Right ventricle myocardium inferior (tissue), 1 donor: Measurements from ENCODE around the gene WIPF1. TPM values are rescaled to one million over a fixed set of nuclear protein-coding genes. Genes with fewer than 3 reads are reported as not detected.
"Not testable (repeated sequence)": the region's sequence is repeated elsewhere in the genome, so short reads cannot be mapped to it uniquely, and the experiment has no call there.

ENCODE experiments used
- ATAC-seq: fragments of 200-7000 bp; cut with Tn5 transposase; one replicate; pipeline ENCODE4 v1.9.1; 2020; ENCODE audit warnings: mild to moderate bottlenecking, moderate library complexity
- DNase-seq: peaks from one replicate; pipeline ENCODE4 v3.0.0; 2021; ENCODE audit errors: missing footprints
- intact Hi-C: fragments of 100-400 bp; cut with DNase I; formaldehyde crosslinking; loops from one replicate; pipeline ENCODE4 v1.11.0; 2022
- total RNA-seq: library from RNA; stranded (reverse); fragmentation: NEBNext Ultra II Directional; extraction: Animal tissue kit (Norgen Biotek cat#: 25700); gene quantifications from one replicate; pipeline ENCODE4 v1.2.1, GENCODE V29; 2021
- donor health status: DM: no; HTN: yes; CAD: no; lungs with severe emphysema.

WIPF1 gene
- total RNA-seq, 1 donor from 2014 or later = 19.4 TPM

GRCh38 chr2:174555998-174556397 is 41.6 kb downstream of the WIPF1 start:
- DNase-seq = no peak
- intact Hi-C loops = no loop called here
- no peak for ATAC-seq

- DNase-seq (no peak), ATAC-seq (no peak)
- intact Hi-C loops = no loop called here
These were observed 43.0 kb downstream of the WIPF1 start for GRCh38 chr2:174554529-174555150.

DNA sequence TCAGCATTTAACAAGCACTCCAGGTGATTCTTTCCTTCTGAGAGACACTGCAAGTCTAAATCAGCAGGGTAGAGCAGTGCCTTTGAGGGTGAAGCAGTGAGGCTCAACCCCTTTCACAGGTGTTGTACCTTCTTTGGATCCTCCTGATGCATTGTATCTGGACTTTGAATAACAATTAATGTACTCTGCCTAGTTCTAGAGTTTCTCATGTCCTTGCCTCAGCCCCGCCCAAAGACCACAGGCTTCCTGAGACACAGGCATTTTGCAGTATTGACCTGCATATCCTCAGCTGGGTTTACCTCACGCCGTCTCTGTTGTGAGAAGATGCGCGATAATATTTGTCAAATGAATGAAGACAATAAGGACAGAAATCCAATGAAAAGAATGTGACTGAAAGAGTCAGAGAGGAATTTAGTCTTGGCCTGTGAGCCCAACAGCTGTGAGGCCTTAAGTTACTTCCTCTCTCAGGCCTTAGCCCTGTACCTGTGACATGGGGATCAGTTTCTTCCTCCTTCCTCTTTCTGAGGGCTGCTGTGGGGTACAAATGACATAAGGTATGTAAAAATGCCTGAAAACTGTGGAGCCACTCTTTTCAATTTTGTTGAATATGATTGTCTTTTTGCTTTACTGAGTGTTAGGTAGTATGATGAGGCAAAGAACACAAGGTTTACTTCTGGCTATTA is 43.7 kb downstream of the WIPF1 start:
- intact Hi-C loops = no loop called here
- DNase-seq = no peak
- no peak for ATAC-seq

DNA sequence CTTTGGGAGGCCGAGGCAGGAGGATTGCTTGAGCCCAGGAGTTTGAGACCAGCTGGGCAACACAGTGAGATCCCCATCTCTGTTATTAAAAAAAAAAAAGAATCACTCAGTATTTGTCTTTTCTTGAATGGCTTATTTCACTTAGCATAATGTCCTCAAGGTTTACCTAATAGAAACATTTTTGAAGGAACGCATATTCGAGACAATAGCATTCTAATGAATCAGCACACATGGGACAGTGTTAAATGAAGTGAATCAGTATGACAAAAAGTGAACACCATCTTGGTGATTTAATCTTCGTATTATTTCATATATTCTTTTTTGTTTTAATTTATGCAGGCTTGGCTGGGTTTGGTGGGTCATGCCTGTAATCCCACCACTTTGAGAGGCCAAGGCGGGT is 44.7 kb downstream of the WIPF1 start:
- intact Hi-C loops = no loop called here
- ATAC-seq (no peak), DNase-seq (no peak)

DNA sequence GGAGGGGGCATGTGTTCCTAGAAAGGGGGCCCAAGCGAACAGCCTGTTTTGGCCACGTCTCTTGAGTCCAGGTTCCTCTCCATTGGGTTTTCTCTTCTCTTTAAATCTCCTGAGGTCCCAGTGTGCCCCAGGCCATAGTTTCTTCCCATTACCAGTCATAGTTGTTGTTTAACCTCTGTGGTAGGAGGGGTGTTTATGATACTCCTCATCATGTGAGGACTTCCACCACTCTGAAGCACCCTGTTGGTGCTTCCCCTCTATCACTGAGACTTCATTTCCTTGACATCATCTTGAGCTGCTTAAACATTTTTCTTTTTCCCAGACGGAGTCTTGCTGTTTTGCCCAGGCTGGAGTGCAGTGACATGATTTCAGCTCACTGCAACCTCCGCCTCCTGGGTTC is 45.9 kb downstream of the WIPF1 start:
- ATAC-seq = no peak
- no peak for DNase-seq
- intact Hi-C loops = no loop called here

GRCh38 chr2:174548646-174549045 is 49.0 kb downstream of the WIPF1 start:
- ATAC-seq, intact Hi-C loops, DNase-seq: not testable (repeated sequence)

GRCh38 chr2:174548021-174548420 is 49.6 kb downstream of the WIPF1 start:
- intact Hi-C loops, DNase-seq, ATAC-seq: not testable (repeated sequence)

DNA sequence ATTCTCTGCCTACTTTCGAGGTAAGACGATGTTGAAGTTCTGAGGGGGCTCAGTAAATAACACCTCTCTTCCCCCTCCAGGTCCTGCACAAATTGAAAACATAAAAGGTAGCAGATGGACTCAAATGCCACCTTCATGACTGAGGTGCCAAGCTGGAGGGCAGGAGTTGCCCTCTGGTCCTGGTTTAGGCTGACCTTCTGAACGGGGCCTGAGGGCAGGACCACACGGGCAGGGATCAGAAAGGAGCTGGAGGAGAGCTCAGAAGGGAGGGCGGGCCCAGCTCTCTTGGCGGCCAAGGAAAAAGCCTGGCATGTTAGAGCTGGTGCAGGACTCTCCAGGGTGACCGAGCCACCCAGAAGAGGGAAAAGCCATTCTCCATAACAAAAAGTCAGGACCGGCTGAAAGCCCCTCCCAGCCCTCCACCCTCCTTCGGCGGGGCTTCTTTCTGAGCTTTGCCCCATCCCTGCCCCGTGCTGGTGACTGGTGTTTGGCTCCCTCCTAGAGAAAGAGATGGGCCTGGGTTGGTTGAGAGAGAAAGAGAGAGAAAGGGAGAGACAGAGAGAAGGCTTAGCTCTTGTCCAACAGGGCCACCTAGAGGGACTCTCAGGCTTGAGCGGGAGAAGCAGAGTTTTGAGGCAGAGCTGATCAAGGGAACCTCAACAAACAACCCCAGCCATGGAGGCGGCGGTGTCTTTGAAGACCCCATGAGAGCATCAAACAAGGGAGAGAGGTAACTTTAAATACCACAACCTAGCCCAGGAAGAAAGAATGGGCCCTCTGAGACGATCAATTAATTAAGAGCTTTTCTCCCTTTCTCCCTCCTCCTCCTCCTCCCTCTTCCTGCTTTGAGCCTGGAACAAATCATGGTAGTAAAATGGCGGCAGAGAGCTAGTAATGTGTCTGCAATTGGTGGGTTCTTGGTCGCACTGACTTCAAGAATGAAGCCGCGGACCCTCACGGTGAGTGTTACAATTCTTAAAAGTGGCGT is 50.8 kb downstream of the WIPF1 start:
- ATAC-seq = peak; percentile 42
- intact Hi-C loops = no loop called here
- DNase-seq = no peak

DNA sequence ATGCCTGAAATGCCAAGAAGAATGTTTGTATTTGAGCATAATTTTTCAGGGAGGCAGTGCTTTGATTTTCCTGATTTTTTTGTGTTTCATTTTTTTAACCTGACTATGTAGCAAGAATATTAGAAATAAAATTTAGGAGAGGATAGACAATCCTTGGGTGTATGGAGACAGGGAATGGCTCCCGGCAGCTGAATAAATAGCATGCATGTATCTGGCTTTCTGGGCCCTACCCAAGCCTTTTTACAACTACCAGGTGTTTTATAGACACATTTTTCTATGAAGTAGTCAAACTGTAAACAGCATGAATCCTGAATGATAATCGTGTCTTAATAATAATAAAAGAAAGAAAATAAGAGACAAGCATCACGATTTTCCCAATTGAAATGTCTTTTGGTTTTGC is 52.4 kb downstream of the WIPF1 start:
- no peak for DNase-seq
- intact Hi-C loops = no loop called here
- no peak for ATAC-seq

DNA sequence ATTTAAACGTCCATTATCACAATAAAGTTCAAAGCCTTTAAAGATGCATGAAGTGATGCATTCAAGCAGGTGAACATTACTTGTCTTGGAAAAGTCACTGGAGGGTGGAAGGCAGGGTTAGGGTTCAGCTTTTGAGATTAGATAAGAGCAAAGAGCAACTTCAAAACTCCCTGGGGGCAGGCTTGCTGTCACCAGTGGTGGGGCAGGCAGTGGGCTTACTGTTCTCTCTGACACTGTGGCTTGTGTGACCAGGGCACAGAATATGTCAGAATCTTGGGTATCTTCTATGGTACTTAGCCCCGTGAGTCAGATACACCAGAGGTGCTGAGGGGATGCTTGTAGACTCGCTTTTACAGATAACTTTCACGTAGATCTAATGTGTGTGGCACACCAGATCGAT is 52.8 kb downstream of the WIPF1 start:
- ATAC-seq = no peak
- intact Hi-C loops = no loop called here
- DNase-seq = no peak

DNA sequence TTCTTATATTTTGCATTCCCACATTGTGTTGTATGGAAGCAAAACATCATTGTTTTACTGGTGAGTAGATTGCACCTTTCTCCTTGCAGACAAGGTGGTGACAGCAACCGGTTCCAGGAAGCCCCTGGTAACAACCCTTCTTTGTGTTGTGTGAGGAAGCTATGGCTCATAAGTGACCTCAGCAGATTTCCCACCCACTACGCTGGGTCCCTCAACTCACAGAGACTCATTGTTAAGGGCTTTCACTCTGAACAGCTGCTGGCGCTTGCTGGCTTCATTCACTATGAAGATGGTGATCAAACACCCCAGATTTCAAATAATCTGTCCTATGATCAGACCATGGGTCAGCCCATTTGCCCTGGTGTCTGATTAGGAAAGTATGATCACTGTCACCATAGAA is 53.4 kb downstream of the WIPF1 start:
- DNase-seq = no peak
- ATAC-seq = no peak
- intact Hi-C loops = no loop called here

DNA sequence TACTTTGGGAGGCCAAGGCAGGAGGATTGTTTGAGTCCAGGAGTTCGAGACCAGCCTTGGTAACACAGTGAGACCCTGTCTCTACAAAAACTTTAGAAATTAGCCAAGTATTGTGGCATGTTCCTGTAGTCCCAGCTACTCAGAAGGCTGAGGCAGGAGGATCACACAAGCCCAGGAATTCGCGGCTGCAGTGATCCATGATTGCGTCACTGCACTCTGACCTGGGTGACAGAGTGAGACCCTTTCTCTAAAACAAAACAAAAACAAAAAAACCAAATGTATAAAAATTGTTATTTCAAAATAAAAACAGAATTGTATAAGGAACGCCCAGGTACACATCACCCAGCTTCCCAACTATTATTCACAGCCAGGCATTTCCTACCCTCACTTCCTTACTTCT is 56.7 kb downstream of the WIPF1 start:
- no peak for DNase-seq
- ATAC-seq = no peak
- intact Hi-C loops = no loop called here

GRCh38 chr2:174535757-174536703 is 61.6 kb downstream of the WIPF1 start:
- DNase-seq (no peak), ATAC-seq (no peak)
- intact Hi-C loops = no loop called here

GRCh38 chr2:174535083-174535482 is 62.5 kb downstream of the WIPF1 start:
- DNase-seq = no peak
- ATAC-seq = no peak
- intact Hi-C loops = no loop called here

DNA sequence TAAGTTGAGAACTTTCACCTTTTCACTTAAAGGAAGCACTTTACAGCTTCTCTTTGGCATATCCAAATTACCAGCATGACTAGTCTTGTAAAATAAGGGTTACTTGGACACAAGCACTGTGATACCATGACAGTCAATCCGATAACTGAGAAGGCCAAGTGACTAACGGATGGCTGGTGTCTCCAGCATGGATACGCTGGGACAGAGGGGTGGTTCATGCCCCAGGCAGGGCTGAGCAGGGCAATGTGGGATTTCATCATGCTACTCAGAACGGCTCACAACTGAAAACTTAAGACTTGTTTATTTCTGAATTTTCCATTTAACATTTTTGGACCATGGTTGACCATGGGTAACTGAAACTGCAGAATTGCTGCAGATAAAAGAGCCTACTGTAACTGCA is 67.7 kb downstream of the WIPF1 start:
- intact Hi-C loops = no loop called here
- no peak for DNase-seq
- no peak for ATAC-seq

DNA sequence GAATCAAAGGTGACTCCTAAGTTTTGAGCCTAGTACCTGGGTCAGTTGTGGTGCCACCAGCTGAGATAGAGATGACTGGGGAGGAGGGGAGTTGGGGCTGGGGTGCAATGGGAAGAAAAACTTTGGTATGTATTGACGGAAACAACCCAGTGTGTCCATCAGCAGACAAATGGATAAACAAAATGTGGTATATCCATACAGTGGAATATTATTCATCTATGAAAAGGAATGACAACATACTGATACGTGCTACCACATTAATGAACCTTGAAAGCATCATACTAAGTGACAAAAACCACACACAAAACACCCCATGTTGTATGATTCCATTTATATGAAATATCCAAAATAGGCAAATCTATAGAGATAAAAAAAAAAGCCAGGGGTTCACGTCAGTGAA is 69.6 kb downstream of the WIPF1 start:
- intact Hi-C loops = no loop called here
- DNase-seq (no peak), ATAC-seq (no peak)

- no peak for DNase-seq
- intact Hi-C loops = no loop called here
- no peak for ATAC-seq
These were observed 70.4 kb downstream of the WIPF1 start for GRCh38 chr2:174527101-174527721.

DNA sequence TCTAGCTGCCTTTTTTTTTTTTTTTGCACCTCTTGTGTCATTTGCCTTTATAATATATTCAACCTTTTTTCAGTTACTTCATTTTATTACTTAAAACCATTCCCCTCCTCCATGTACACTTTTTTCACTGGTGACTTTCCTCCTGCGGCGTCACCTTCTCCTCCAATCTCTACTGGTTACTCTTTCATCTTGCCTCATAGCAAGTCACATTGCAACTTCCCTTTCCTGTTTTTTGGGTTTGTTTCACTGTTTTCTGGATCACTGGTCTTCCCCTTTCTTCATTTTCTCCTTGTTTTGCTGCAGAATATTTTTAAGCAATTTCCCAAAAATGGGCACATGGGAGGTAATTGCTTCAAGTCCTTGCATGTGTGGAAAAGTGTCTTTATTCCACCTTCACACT is 73.1 kb downstream of the WIPF1 start:
- ATAC-seq (no peak), DNase-seq (no peak)
- intact Hi-C loops = loop anchor here (5.0 kb wide), 1 partner anchor 62 kb away; no protein-coding TSS in a partner anchor
